ENCODE measurements around the gene GLIPR1L1.

GLIPR1L1 gene

GRCh38 chr12:75350413-75350812 lies 15.9 kb downstream of the GLIPR1L1 start:
- DNase-seq (ENCODE audit: low read depth) = no peak

GRCh38 chr12:75354011-75354410 lies 19.5 kb downstream of the GLIPR1L1 start:
- no peak for DNase-seq (ENCODE audit: low read depth)

- no peak for DNase-seq (ENCODE audit: low read depth)
Measured at GRCh38 chr12:75360920-75361319, 26.4 kb downstream of the GLIPR1L1 start.

GRCh38 chr12:75361408-75361807 lies 26.9 kb downstream of the GLIPR1L1 start:
- no peak for DNase-seq (ENCODE audit: low read depth)

- peak; percentile 66 for DNase-seq (ENCODE audit: low read depth)
Measured at GRCh38 chr12:75364919-75365318, 30.4 kb downstream of the GLIPR1L1 start.

GRCh38 chr12:75366629-75367028 lies 32.2 kb downstream of the GLIPR1L1 start:
- no peak for DNase-seq (ENCODE audit: low read depth)

GRCh38 chr12:75374971-75375370 lies 40.5 kb downstream of the GLIPR1L1 start:
- DNase-seq (ENCODE audit: low read depth) = no peak

GRCh38 chr12:75378354-75378753 lies 43.9 kb downstream of the GLIPR1L1 start:
- DNase-seq (ENCODE audit: low read depth) = no peak

GRCh38 chr12:75389061-75389460 lies 54.6 kb downstream of the GLIPR1L1 start:
- no peak for DNase-seq (ENCODE audit: low read depth)

GRCh38 chr12:75389706-75390105 lies 55.2 kb downstream of the GLIPR1L1 start:
- no peak for DNase-seq (ENCODE audit: low read depth)

GRCh38 chr12:75390156-75390898 lies 55.9 kb downstream of the GLIPR1L1 start:
- DNase-seq (ENCODE audit: low read depth) = no peak

GRCh38 chr12:75390899-75391538 lies 56.5 kb downstream of the GLIPR1L1 start, which contains the start of gene GLIPR1L2:
TSS of gene GLIPR1L2 (plus strand) at chr12:75391089. CDS start at chr12:75391117, 28 bp downstream.
- peak; percentile 95 for DNase-seq (ENCODE audit: low read depth)

GRCh38 chr12:75404231-75404630 lies 69.8 kb downstream of the GLIPR1L1 start:
- no peak for DNase-seq (ENCODE audit: low read depth)

- no peak for DNase-seq (ENCODE audit: low read depth)
Measured at GRCh38 chr12:75407683-75408082, 73.2 kb downstream of the GLIPR1L1 start.

GRCh38 chr12:75409830-75410229 lies 75.4 kb downstream of the GLIPR1L1 start:
- no peak for DNase-seq (ENCODE audit: low read depth)

- peak; percentile 33 for DNase-seq (ENCODE audit: low read depth)
Measured at GRCh38 chr12:75414671-75415070, 80.2 kb downstream of the GLIPR1L1 start.

GRCh38 chr12:75419841-75420240 lies 85.4 kb downstream of the GLIPR1L1 start:
- no peak for DNase-seq (ENCODE audit: low read depth)

All from GM04504 (cell line).